Ectodermal cell (in vitro differentiated cells): ENCODE data around the gene HBS1L.

Experiments
- H3K27ac ChIP-seq: 2 replicates; pipeline ENCODE4 v1.7.0; 2013; ENCODE audit warnings: mild to moderate bottlenecking, low read depth, low read length; ENCODE audit not compliant: insufficient read depth, poor library complexity, severe bottlenecking
- H3K27me3 ChIP-seq: 2 replicates; pipeline ENCODE4 v1.7.0; 2013; ENCODE audit warnings: mild to moderate bottlenecking, low read length; ENCODE audit not compliant: insufficient read depth, control insufficient read depth, poor library complexity, severe bottlenecking
- H3K36me3 ChIP-seq: one replicate; pipeline ENCODE4 v1.7.0; 2013; ENCODE audit warnings: low read length; ENCODE audit not compliant: control insufficient read depth, insufficient read depth
- H3K4me1 ChIP-seq: one replicate; pipeline ENCODE4 v1.7.0; 2013; ENCODE audit warnings: low read length; ENCODE audit not compliant: control insufficient read depth, insufficient read depth
- H3K4me3 ChIP-seq: 2 replicates; pipeline ENCODE4 v1.7.0; 2013; ENCODE audit warnings: low read depth, low read length, control low read depth; ENCODE audit not compliant: insufficient read depth
- H3K9me3 ChIP-seq: 2 replicates; pipeline ENCODE4 v1.7.0; 2013; ENCODE audit warnings: mild to moderate bottlenecking, low read length, moderate library complexity; ENCODE audit not compliant: control insufficient read depth
- WGBS, 2 experiments: methylation state at CpG; one replicate each; pipeline ENCODE4 v1.1.7; 2013; ENCODE audit warnings: missing lambda C conversion rate in 2 of 2; 5-methylcytosine and 5-hydroxymethylcytosine counted together

The HBS1L gene

DNA sequence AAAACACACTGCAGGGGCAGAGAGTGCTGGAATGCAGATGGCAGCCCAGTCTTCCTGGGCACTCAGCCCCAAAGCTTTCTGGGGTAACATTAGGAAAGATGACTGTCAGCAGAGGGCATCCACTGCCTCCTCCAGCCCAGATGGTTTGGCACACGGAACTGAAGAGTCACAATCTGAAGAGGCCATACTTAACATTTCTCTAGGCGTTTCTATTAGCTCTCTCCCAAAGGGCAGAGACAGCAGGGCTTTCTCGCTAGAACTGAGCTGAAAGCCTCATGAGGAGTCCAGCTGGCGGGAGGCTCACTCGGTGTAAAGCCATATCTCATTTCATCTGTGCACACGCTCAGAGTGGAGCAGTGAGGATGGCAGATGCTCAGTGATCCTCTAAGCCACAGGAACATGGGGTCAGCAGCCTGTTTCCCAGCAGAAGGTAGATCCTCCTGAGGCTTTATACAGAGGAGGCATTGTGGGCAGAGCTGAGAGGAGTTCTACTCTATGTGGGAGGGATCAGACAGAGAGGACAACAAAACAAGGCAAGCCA lies 132.8 kb downstream of the HBS1L start:
- Histone ChIP-seq H3K9me3 (no peaks in the 10 kb centered on the region), H3K27ac (no peak overlapping the region), H3K4me1 (no peaks in the 10 kb centered on the region), H3K36me3 (no peaks in the 10 kb centered on the region), H3K27me3 (no peaks in the 10 kb centered on the region), H3K4me3 (no peak overlapping the region)
- WGBS, 2 experiments, result 92 to 93% methylated on average over 6 of the region's 6 CpGs

- 71 to 72% methylated on average over 5 of the region's 5 CpGs for WGBS, 2 experiments
- Histone ChIP-seq H3K27me3 (no peaks in the 10 kb centered on the region), H3K36me3 (no peaks in the 10 kb centered on the region), H3K27ac (no peak overlapping the region), H3K4me3 (no peak overlapping the region), H3K9me3 (no peaks in the 10 kb centered on the region), H3K4me1 (no peaks in the 10 kb centered on the region)
Measured at GRCh38 chr6:134921276-134921675, 133.3 kb downstream of the HBS1L start.

GRCh38 chr6:134920422-134920821 lies 134.2 kb downstream of the HBS1L start:
- H3K4me3 ChIP-seq, result no peak overlapping the region
- no peak overlapping the region for H3K27ac ChIP-seq
- no peaks in the 10 kb centered on the region for H3K27me3 ChIP-seq
- no peaks in the 10 kb centered on the region for H3K9me3 ChIP-seq
- H3K4me1 ChIP-seq, result no peaks in the 10 kb centered on the region
- H3K36me3 ChIP-seq, result no peaks in the 10 kb centered on the region
- 90 to 94% methylated on average over 2 of the region's 2 CpGs for WGBS, 2 experiments

- Histone ChIP-seq H3K4me3 (no peak overlapping the region), H3K27ac (no peak overlapping the region), H3K4me1 (no peaks in the 10 kb centered on the region), H3K9me3 (no peaks in the 10 kb centered on the region), H3K27me3 (no peaks in the 10 kb centered on the region), H3K36me3 (no peaks in the 10 kb centered on the region)
- 92% methylated on average over 17 of the region's 17 CpGs for WGBS, 2 experiments
Measured at GRCh38 chr6:134918418-134918961, 136.1 kb downstream of the HBS1L start.

DNA sequence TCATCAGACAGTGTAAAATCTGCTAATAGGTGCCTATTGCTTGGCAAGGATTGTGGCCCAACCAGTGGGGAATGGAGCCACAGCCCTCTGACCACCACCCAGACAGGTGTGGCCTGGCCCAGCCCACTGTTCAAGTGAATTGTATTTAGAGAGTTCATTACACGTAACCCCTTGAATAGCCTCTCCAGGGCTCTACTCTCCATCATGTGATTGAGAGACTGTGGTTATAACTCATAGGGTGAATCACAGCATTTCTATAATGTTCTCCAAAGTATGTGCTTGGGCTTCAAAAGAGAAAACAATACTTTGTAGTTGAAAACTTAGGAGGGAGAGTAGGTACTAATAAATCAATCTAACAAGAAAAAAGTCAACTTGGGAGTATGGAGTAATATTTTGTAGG lies 143.1 kb downstream of the HBS1L start:
- Histone ChIP-seq H3K4me1 (no peaks in the 10 kb centered on the region), H3K27me3 (no peaks in the 10 kb centered on the region), H3K4me3 (no peak overlapping the region), H3K27ac (no peak overlapping the region), H3K9me3 (no peaks in the 10 kb centered on the region), H3K36me3 (no peaks in the 10 kb centered on the region)
- 75 to 96% methylated on average over 1 of the region's 1 CpG for WGBS, 2 experiments

- H3K4me3 ChIP-seq, result no peak overlapping the region
- H3K4me1 ChIP-seq, result no peaks in the 10 kb centered on the region
- no peaks in the 10 kb centered on the region for H3K27me3 ChIP-seq
- no peaks in the 10 kb centered on the region for H3K36me3 ChIP-seq
- 100% methylated on average over 1 of the region's 1 CpG for WGBS, 2 experiments
- no peak overlapping the region for H3K27ac ChIP-seq
- no peaks in the 10 kb centered on the region for H3K9me3 ChIP-seq
Measured at GRCh38 chr6:134910593-134910935, 144.1 kb downstream of the HBS1L start.
